ENCODE results near the gene OR13C4. TPM values are rescaled to one million over a fixed set of nuclear protein-coding genes. Genes with fewer than 3 reads are reported as not detected.

The OR13C4 gene
- total RNA-seq, result not detected in 2 replicates

DNA sequence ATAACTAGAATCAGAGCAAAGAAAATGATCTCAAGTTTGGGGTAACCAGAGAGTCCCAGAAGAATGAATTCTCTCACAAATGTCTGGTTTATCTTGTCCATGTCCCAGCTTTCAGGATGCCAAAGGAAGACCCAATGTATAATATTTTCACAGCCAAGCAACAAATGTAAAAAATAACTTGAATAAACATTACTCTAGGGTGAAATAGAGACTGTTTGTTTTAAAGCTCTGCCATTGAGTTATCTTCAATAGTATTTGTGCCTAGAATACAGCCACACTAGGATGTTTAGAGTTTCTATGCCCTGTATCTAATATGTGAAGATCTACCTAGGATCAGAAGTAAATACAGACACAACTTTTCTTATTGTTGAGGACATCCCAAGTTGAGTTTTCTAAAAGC lies at the start of gene OR13C4:
OR13C4 (minus strand) TSS at position 101 of the 400 bp plus-strand sequence; CDS start at position 101, 0 bp downstream.
- H3K4me3 ChIP-seq (ENCODE audit: low read depth, low read length), result no peak within 1 kb of the TSS
- TF ChIP-seq, protein P1, sequence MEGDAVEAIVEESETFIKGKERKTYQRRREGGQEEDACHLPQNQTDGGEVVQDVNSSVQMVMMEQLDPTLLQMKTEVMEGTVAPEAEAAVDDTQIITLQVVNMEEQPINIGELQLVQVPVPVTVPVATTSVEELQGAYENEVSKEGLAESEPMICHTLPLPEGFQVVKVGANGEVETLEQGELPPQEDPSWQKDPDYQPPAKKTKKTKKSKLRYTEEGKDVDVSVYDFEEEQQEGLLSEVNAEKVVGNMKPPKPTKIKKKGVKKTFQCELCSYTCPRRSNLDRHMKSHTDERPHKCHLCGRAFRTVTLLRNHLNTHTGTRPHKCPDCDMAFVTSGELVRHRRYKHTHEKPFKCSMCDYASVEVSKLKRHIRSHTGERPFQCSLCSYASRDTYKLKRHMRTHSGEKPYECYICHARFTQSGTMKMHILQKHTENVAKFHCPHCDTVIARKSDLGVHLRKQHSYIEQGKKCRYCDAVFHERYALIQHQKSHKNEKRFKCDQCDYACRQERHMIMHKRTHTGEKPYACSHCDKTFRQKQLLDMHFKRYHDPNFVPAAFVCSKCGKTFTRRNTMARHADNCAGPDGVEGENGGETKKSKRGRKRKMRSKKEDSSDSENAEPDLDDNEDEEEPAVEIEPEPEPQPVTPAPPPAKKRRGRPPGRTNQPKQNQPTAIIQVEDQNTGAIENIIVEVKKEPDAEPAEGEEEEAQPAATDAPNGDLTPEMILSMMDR (conservative IDR thresholded peaks at IDR 0.05; ENCODE audit: low read depth, low read length), result no peak
- DNase-seq (ENCODE audit: low read depth), result no peak

- no peak overlapping the region for H3K4me3 ChIP-seq (ENCODE audit: low read depth, low read length)
- no peak for DNase-seq (ENCODE audit: low read depth)
- TF ChIP-seq, protein P1 (conservative IDR thresholded peaks at IDR 0.05; ENCODE audit: low read depth, low read length), result no peak
Observed at GRCh38 chr9:104575456-104575855, 48.4 kb upstream of the OR13C4 start.

GRCh38 chr9:104572612-104573011 lies 45.6 kb upstream of the OR13C4 start:
- TF ChIP-seq, protein P1 (conservative IDR thresholded peaks at IDR 0.05; ENCODE audit: low read depth, low read length), result no peak
- DNase-seq (ENCODE audit: low read depth), result no peak
- no peak overlapping the region for H3K4me3 ChIP-seq (ENCODE audit: low read depth, low read length)

DNA sequence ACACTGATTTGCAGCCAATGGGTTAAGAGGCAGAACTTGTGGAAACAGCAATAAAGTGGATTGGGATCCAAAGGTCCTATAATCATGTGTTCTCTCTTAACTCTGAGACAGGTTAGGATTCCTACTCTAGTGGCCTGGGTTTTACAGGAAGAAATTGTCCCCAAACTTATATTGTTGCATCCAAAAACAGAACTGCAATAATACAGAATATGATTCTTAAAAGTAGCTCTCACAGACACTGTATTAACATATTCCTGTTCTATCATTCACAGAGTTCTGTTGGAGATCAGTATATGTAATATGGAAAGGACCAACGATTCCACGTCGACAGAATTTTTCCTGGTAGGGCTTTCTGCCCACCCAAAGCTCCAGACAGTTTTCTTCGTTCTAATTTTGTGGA lies 41.9 kb upstream of the OR13C4 start, which contains the start of gene OR13C8:
OR13C8 (plus strand) TSS at position 301 of the 400 bp plus-strand sequence; CDS start at position 301, 0 bp downstream.
- TF ChIP-seq, protein P1 (conservative IDR thresholded peaks at IDR 0.05; ENCODE audit: low read depth, low read length), result no peak
- DNase-seq (ENCODE audit: low read depth), result no peak
- no peak within 1 kb of the TSS for H3K4me3 ChIP-seq (ENCODE audit: low read depth, low read length)

GRCh38 chr9:104564358-104564757 lies 37.3 kb upstream of the OR13C4 start:
- no peak overlapping the region for H3K4me3 ChIP-seq (ENCODE audit: low read depth, low read length)
- no peak for DNase-seq (ENCODE audit: low read depth)
- TF ChIP-seq, protein P1 (conservative IDR thresholded peaks at IDR 0.05; ENCODE audit: low read depth, low read length), result no peak

- H3K4me3 ChIP-seq (ENCODE audit: low read depth, low read length), result no peak overlapping the region
- TF ChIP-seq, protein P1 (conservative IDR thresholded peaks at IDR 0.05; ENCODE audit: low read depth, low read length), result no peak
- DNase-seq (ENCODE audit: low read depth), result no peak
Observed at GRCh38 chr9:104556830-104557634, 30.0 kb upstream of the OR13C4 start.

DNA sequence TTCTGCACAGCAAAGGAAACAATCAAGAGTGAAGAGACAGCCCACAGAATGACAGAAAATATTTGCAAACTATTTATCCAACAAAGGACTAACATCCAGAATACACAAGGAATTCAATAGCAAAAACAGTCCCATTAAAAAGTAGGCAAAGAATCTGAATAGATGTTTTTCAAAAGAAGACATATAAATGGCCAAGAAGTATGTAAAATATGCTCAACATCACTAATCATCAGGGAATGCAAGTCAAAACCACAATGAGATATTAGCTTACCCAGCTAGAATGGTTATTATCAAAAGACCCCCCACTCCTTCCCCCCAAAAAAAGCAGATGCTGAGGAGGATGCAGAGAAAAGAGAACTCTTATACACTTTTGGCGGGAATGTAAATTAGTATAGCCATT lies 28.5 kb upstream of the OR13C4 start:
- H3K4me3 ChIP-seq (ENCODE audit: low read depth, low read length), result no peak overlapping the region
- no peak for DNase-seq (ENCODE audit: low read depth)
- TF ChIP-seq, protein P1 (conservative IDR thresholded peaks at IDR 0.05; ENCODE audit: low read depth, low read length), result no peak
